GM21717 (cell line): ENCODE measurements around the gene SLC25A21.
"Not testable (repeated sequence)": the region's sequence is repeated elsewhere in the genome, so short reads cannot be mapped to it uniquely, and the experiment has no call there.

Experiments
- ATAC-seq: cut with Tn5 transposase; IDR thresholded peaks from one replicate; pipeline ENCODE4 v1.9.1; 2021; ENCODE audit warnings: mild to moderate bottlenecking, moderate library complexity; ENCODE audit not compliant: unreplicated experiment

SLC25A21 gene

DNA sequence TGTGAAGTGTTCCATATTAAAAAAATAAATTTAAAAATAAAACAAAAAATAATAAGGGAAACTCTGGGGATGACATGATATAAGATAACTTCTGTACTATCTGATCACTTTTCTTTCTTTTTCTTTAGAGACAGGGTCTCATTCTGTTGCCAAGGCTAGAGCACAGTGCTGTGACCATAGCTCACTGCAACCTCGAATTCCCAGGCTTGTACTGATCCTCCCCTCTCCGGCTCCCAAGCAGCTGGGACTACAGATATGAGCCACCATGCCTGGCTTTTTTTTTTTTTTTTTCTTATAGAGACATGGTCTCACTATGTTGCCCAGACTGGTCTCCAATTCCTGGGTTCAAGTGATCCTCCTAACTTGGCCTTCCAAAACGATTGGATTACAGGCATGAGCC, 14.9 kb upstream of the SLC25A21 start:
- no peak for ATAC-seq

DNA sequence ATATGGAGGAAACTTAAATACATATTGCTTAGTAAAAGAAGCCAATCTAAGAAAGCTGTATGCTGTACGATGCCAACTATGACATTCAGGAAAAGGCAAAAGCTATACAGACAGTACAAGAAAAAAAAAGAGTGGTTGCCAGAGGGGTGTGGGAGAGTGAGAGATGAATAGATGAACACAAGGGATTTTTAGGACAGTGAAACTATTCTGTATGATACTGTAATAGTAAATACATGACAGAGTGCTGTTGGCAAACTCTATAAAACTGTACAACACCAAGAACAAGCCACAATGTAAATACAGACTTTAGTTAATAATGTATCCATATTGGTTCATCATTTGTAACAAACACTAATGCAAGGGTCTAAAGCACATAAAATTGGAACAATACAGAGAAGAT, 14.5 kb upstream of the SLC25A21 start:
- no peak for ATAC-seq

DNA sequence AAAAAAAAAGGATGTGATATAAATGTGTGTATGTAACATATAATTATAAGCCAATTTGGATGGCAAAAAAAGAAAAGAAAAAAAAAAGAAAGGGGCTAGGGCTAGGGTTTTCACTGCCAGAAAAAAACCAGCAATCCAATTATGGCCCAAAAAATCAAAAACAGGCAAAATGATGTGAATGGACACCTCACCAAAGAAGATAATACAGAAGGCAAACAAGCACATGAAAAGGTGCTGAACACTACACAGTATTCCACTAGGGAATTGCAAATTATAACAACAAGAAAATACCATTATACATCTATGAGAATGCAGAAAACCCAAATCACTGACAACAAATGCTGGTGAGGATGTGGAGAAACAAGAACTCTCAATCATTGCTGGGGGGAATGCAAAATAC, 13.3 kb upstream of the SLC25A21 start:
- no peak for ATAC-seq

- not testable (repeated sequence) for ATAC-seq
Measured at GRCh38 chr14:37184520-37184919, 12.1 kb upstream of the SLC25A21 start.

DNA sequence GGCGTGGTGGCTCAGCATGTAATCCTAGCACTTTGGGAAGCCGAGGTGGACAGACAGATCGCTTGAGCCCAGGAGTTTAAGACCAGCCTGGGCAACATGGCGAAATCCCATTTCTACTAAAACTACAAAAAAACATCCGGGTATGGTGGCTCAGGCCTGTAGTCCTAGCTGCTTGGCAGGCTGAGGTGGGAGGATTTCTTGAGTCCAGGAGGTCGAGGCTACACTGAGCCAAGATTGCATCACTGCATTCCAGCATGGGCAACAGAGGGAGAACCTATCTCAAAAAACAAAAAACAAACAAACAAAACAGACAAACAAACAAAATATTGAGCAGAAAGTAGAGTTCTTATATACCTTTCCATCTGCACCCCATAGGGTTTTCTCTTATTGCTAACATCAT, 9.0 kb upstream of the SLC25A21 start:
- ATAC-seq = no peak

GRCh38 chr14:37180886-37181285, 8.5 kb upstream of the SLC25A21 start:
- not testable (repeated sequence) for ATAC-seq

DNA sequence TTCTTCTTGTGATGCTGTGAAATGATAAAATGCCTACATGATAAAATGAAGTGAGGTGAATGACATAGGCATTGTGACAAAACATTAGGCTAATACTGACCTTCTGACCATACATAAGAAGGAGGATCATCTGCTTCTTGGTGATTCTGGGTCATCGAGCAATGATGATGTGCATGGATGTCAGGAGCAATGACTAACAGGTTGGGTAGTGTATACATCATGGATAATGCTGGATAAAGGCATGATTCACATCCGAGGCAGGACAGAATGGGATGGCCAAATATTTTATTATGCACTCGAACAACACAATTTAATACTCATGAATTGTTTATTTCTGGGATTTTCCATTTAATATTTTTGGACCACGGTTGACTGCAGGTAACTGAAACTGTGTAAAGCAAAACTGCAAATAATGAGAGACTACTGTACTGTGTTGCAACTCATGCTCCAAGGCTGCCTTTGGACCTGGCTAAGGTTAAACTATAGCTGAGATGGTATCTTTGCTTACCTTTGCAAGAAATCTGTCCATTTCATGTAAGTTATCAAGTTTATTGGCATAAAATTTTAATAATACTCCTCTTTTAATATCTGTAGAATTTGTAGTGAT, 7.6 kb upstream of the SLC25A21 start:
- ATAC-seq = no peak

DNA sequence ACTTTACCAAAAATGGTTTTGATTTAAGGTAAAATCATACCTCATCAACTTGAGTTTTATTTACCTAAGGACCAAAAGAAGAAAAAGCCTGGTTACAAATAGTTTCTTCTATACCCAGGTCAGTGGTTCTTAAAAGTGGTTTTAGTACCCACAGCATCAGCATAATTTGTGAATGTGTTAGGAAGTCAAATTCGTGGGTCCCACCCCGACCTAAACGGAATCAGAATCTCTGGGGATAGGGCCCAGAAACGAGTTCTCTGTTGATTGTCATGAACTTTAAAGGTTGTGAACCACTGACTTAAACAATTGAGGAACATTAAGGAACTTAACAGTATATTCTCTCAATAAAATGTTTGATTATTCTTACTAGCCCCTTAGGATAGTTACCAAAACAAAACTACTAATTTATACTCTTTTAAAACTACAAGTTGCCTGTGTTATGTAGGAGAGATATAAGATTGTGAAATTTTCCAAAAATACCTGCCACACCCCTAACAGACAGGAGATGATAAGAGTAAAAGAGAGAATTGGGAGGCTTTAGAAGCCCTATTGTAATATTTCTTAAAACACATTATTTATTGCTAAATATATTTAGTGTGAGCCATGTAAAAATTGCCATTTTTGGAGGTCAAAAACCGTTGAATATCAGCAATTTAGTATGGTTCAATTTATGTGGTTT, 669 bp upstream of the SLC25A21 start:
- ATAC-seq = no peak

GRCh38 chr14:37171678-37172023, 755 bp downstream of the SLC25A21 start:
- no peak for ATAC-seq

DNA sequence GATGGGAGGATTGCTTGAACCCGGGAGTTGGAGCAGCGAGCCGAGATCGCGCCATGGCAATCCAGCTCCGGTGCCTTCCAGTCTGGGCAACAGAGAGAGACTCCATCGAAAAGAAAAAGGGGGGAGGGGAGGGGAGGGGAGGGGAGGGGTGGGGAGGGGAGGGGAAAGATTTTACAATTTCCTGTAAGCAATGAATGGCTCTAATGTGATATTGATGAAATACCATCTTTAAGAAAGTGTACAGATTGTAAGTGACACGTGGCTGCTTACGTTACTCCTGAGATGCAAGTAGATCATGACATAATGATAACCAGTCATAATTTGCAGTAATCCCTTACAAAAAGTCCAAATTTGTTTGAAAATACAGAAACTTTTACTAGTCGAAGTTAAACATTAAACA, 1.4 kb downstream of the SLC25A21 start:
- ATAC-seq = no peak

DNA sequence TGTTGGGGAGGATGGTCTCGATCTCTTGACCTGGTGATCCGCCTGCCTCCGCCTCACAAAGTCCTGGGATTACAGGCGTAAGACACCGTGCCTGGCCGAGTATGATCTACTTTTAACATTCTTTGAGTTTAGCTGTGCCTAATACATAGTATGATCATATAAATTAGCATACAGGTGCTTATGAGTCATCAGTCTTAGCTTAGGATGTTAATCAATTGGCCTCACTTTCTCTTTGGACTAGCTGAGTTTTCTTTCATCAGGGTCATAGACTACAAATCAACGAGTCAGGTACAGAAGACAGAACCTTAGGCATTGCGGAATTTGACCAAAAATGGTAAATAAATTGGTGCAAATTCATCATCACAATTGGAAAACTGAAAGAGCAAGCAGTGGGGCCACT, 2.2 kb downstream of the SLC25A21 start:
- ATAC-seq = no peak

DNA sequence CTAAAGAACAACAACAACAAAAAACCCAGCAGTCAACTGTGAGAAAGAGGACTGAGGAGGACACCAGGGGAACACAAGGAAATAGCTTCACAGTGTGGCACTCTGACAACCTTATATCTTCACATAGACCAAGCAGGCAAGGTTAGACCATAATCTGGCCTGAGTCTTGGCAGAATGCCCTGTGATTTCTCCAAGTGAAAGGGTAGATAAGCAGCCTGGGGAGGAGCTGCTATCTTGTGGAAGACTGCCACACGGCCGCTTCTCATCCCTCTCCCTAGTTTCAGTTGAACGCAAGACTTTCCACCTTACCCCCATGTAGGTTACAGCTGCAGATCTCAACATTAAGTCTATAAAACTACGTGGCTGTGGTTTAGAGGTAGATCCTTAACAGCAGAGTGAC, 3.7 kb downstream of the SLC25A21 start:
- no peak for ATAC-seq

DNA sequence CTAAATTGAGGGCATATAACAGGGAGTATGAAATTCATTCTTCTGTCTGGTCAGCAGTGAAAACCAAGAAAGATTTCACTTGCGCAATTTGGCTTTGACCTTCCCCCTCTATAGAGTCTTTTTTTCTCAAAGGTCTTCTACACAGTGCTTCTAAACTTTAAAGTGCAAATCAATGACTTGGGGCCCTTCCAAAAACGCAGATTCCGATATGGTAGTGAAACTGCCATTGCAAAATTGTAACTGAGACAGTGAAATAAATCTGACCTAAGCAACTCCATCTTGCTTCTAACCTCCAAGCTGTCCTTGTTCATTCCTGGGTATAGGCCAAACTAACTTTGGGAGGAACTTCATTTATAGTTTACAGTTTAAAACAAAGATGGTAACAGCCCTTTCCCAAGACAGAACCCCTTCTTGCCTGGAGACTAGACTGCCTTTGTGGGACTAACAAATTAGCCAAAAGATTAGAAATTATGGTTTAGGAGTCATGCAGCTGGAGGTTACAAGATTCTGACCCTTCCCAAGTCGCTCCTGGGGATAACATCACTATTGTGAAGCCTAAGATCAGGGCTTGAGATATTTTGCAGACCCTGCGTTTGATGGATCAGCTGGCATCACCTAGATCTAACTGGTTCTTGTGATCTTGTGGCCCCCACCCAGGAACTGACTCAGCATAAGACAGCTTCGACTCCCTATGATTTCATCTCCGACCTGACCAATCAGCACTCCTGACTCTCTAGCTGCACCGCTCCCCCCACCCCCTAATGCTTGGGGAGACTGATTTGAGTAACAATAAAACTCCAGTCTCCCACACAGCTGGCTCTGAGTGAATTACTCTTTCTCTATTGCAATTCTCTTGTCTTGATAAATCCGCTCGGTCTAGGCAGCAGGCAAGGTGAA, 5.0 kb downstream of the SLC25A21 start:
- ATAC-seq = no peak

- no peak for ATAC-seq
Measured at GRCh38 chr14:37165794-37166193, 6.6 kb downstream of the SLC25A21 start.

- ATAC-seq = not testable (repeated sequence)
Measured at GRCh38 chr14:37162307-37162706, 10.1 kb downstream of the SLC25A21 start.

DNA sequence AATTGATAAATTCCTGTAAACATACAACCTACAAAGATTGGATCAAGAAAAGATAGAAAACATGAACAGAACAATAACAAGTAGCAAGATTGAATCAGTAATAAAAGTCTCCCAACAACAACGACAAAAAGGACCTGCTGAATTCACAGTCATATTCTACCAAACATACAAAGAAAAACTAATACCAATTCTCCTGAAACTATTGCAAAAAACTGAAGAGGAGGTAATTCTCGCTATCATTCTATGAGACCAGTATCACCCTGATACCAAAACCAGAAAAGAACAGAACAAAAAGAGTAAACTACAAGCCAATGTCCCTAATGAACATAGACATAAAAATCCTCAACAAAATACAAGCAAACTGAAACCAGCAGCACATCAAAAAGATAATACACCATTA, 14.4 kb downstream of the SLC25A21 start:
- no peak for ATAC-seq

DNA sequence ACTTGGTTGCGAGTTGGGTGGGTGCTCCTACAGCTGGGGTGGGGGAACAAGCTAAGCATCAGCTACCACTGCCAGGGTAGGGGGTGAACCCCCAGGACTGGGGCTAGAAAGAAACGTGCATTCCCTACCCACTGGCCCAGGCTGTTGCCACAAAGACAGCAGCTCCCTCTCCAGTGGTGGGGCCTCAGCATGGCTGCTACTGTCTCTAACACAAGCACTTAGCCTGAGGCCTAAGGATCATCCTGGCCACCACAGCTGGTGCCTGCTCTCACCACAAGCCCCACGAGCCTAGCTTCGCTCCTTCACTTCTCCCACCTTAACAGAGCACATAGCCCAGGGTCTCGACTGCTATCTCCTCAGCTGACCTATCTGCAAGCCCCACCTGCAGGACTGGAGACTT, 18.9 kb downstream of the SLC25A21 start:
- ATAC-seq = no peak

DNA sequence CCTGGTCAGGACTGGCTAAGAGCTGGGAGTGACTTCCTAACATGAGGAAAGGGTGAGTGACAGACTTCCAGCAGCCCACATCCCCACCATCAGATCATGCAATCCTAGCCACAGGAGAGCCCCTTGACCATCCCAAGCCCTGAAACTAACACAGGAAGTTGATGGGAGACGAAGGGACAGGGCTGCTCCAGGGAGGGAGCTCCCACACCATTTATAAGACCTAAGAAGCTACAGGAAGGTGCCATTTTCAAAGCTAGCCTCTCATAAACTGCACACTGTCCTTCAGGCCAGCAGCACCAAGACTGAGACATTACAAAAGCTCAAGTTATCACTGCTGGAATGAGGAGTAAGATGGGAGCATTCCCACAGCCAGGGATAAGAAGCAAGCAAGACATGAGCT, 19.4 kb downstream of the SLC25A21 start:
- no peak for ATAC-seq

DNA sequence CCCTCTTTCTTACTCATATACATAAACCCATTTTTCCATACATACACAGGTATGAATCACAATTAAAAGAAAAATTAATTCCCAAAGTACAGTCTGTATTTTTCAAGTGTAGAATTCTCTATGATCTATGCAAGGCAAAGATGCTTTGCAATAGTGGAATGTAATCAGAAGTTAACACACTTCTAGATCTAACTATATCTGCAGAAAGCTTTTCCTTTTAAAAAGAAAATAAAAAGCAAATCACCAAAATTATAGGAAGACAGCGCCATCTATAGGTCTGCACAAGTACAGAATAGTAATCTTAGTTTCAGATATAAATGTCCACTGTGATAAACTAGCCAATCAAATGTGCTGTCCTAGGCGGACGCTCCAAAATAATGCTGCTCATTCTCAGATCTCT, 22.0 kb downstream of the SLC25A21 start:
- ATAC-seq = no peak

GRCh38 chr14:37147310-37147880, 25.0 kb downstream of the SLC25A21 start:
- ATAC-seq = no peak

DNA sequence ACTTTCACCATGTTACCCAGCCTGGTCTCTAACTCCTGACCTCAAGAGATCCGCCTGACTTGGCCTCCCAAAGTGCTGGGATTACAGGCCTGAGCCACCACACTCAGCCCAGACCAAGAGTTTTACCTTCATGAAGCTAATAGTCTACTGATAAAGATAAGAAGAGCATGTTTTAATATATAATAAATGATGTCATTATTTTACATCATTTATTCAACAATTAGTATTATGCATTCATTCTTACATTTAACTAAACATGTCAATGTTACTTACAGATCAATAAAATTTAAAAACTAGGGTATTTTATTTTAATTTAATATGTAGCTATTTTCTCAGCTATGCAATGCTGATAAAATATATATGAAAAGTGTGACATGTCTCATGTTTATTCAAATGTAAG, 26.0 kb downstream of the SLC25A21 start:
- ATAC-seq = not testable (repeated sequence)

- no peak for ATAC-seq
Measured at GRCh38 chr14:37145395-37145794, 27.0 kb downstream of the SLC25A21 start.
